Activated naive CD4-positive, alpha-beta T cell treated with anti-CD3 and anti-CD28 coated beads, Interleukin-2, amount 10 ng/mL, durations not matched to agents 7 days and 5 days (primary cell): Measurements from ENCODE around the gene ASMTL.

Source experiments
- CTCF ChIA-PET: fragments of 350-600 bp; sonication (Branson Sonifier 250); formaldehyde crosslinking; loops from one replicate; lab custom pipeline; 2021; ENCODE audit warnings: antibody characterized with exemption; lab: Charles Lee
- DNase-seq: peaks from one replicate; pipeline ENCODE4 v3.0.0-alpha.2; 2020
- H3K27ac Mint-ChIP-seq: one replicate; pipeline ENCODE4 v1.8.0; 2021; ENCODE audit warnings: mild to moderate bottlenecking, moderate library complexity, mixed read lengths
- H3K27me3 Mint-ChIP-seq: one replicate; pipeline ENCODE4 v1.8.0; 2021; ENCODE audit warnings: mild to moderate bottlenecking, mixed read lengths
- H3K36me3 Mint-ChIP-seq: one replicate; pipeline ENCODE4 v1.8.0; 2021; ENCODE audit warnings: mixed read lengths
- H3K4me1 Mint-ChIP-seq: one replicate; pipeline ENCODE4 v1.8.0; 2021; ENCODE audit warnings: mixed read lengths
- H3K4me3 Mint-ChIP-seq: one replicate; pipeline ENCODE4 v1.8.0; 2021; ENCODE audit warnings: mild to moderate bottlenecking, moderate library complexity, mixed read lengths
- H3K9me3 Mint-ChIP-seq: one replicate; pipeline ENCODE4 v1.8.0; 2021; ENCODE audit warnings: mixed read lengths

The ASMTL gene

DNA sequence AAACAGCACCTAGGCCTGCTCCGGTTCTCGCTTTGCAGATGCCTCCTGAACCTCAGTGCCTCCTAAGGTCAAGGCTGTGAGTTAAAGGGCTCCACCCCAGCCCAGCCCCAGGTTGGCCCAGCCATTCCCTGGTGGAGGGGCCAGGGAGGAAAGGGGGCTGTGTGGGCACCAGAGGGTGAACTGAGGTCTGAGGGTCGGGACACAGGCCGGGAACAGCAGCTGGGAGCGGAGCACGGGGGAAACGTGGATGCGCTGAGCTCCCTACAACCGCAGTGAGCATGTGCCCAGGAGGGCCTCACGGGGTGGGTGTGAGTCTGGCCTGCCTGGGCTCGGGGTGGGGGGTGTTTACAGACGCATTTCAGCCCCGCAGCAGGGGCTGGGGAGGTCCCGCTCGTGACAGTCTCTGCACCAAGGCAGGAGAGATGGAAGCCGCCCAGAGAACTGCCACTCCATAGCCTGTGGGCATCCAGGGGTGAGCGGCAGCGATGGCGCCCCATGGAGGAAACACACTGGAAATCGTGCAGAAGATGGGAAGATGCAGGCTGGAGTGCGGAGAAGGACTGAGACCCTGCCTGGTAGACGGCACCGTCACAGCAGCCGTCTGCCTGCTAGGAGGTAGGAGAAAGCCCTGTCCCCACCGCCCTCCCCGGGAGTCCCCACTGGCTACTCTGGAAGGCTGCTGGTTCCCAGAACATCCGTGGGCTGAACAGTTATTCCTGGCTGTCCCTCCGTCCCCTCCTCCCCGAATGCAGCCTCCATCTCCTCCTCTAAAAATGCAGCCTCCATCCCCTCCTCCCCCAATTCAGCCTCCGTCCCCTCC lies 50.9 kb downstream of the ASMTL start:
- no peak for DNase-seq
- H3K4me3 Mint-ChIP-seq = no peak overlapping the region
- H3K9me3 Mint-ChIP-seq = no peaks in the 10 kb centered on the region
- CTCF ChIA-PET = no interaction called here
- peaks cover 3% of the 10 kb centered on the region for H3K36me3 Mint-ChIP-seq
- H3K27me3 Mint-ChIP-seq = no peaks in the 10 kb centered on the region
- no peaks in the 10 kb centered on the region for H3K4me1 Mint-ChIP-seq
- H3K27ac Mint-ChIP-seq = no peak overlapping the region

DNA sequence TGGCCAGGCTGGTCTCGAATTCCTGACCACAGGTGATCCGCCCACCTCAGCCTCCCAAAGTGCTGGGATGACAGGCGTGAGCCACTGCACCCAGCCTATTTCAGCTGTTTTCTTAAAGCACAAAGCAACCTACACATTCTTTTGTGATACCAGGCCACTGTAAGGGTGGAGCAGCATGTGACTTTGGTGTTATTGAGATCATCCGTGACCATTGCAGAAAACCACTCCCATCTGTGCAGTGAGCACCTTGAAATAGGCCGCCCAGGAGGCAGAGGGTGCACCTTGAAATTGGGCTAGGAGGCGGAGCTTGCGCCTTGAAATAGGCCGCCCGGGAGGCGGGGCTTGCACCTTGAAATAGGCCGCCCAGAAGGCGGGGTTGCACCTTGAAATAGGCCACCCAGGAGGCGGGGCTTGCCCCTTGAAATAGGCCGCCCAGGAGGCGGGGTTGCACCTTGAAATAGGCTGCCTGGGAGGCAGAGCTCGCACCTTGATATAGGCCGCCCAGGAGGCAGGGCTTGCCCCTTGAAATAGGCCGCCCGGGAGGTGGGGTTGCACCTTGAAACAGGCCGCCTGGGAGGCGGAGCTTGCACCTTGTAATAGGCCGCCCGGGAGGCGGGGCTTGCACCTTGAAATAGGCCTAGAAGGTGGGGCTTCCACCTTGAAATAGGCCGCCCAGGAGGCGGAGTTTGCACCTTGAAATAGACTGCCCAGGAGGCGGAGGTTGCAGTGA lies 51.8 kb downstream of the ASMTL start:
- Mint-ChIP-seq H3K27me3 (no peaks in the 10 kb centered on the region), H3K4me1 (peaks cover 2% of the 10 kb centered on the region), H3K9me3 (no peaks in the 10 kb centered on the region), H3K36me3 (peaks cover 9% of the 10 kb centered on the region), H3K27ac (no peak overlapping the region), H3K4me3 (no peak overlapping the region)
- DNase-seq = no peak
- CTCF ChIA-PET = no interaction called here

DNA sequence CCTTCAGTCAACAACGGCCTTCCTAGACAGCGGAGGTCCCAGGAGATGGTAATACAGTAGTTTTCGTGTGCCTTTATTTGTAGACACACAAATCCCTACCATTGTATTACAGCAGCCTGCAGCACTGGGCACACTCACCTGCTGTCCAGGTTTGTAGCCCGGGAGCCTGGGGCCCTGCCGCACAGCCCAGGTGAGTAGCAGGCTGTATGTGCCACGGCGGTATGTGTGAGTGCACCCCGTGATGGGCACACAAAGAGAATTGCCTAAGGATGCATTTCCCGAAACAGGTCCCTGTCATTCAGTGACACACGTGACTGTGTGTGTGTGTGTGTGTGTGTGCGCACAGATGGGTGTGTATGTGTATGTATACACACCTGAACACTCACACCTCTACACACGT lies 52.7 kb downstream of the ASMTL start:
- H3K4me1 Mint-ChIP-seq = peaks cover 10% of the 10 kb centered on the region
- no peak overlapping the region for H3K27ac Mint-ChIP-seq
- no peak for DNase-seq
- H3K27me3 Mint-ChIP-seq = no peaks in the 10 kb centered on the region
- H3K4me3 Mint-ChIP-seq = no peak overlapping the region
- CTCF ChIA-PET = no interaction called here
- no peaks in the 10 kb centered on the region for H3K9me3 Mint-ChIP-seq
- peaks cover 17% of the 10 kb centered on the region for H3K36me3 Mint-ChIP-seq

DNA sequence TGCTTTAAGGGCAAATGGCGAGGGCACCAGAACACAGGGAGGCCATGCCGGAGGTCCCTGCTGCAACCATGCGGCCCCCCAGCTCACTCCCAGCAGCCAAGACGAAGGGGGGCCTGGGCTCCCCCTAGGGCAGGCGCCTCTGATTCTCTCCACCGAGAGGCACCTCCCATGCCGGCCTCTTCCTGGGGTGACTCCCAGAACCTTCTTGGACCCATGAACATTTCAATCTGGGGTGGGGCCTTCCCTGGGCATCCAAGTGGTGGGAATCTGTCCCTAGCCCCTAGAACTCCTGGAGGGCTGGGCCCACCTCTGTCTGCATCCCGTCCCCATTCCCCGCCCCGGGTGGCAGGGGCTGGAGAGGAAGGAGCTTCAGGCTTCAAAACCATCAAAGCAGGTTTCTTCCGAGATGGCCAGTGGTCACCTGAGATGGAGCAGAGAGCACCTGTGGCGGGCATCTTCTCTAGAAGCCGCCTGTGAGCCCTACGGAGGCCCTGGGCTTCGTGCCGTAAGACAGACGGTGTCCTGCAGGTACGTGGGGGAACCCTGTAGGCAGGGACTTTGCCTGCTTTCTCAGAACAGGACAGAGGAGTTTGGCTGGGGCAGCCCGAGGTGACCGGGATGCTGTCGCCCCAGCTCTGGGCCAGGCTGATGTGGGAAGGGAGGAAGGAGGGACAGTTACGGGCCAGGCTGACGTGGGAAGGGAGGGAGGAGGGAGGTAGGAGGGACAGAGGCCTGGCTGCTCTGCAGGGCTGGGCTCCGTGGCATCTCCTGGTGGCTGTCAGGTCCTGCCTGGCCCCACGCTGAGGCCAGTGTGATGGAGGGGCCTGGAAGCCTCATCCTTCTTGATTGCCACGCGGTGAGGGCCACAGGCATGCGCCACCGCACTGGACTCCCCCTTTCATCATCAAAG lies 54.0 kb downstream of the ASMTL start:
- Mint-ChIP-seq H3K27ac (no peak overlapping the region), H3K4me1 (peaks cover 21% of the 10 kb centered on the region), H3K9me3 (no peaks in the 10 kb centered on the region), H3K36me3 (peaks cover 20% of the 10 kb centered on the region), H3K4me3 (no peak overlapping the region), H3K27me3 (no peaks in the 10 kb centered on the region)
- no peak for DNase-seq
- CTCF ChIA-PET = no interaction called here

DNA sequence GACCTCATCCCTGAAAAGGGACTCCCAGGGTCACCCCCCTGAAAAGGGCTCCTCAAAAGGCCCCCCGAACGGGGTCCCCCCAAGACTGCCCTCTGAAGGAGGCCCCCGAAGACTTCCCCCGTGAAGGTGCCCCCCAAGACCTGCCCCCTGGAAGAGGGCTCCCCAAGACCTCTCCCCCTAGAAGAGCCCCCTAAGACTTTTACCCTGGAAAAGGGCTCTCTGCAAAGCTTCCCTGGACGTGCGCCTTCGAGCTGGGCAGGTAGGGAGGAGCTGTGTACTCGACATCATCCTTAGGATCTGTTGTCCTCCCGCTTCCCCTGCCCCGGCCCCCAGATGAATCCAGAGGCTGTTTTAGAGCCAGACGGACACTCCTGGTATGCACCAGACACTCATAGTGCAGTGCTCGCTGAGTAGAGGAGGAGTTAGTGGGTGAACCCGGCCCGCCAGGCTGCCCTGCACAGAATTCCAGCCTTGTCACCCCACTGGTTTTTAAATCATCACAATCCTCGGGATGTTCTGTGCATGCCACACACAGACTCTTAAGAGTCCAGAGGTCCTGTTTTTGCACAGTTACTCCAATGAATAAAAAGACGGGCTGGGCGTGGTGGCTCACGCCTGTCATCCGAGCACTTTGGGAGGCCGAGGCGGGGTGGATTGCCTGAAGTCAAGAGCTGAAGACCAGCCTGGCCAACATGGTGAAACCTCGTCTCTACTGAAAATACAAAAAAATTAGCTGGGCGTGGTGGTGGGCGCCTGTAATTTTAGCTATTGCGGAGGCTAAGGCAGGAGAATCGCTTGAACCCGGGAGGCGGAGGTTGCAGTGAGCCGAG lies 55.1 kb downstream of the ASMTL start:
- no peaks in the 10 kb centered on the region for H3K9me3 Mint-ChIP-seq
- no peaks in the 10 kb centered on the region for H3K27me3 Mint-ChIP-seq
- H3K4me1 Mint-ChIP-seq = peaks cover 29% of the 10 kb centered on the region
- no peak overlapping the region for H3K4me3 Mint-ChIP-seq
- no peak overlapping the region for H3K27ac Mint-ChIP-seq
- no peak for DNase-seq
- peaks cover 22% of the 10 kb centered on the region for H3K36me3 Mint-ChIP-seq
- CTCF ChIA-PET = no interaction called here

DNA sequence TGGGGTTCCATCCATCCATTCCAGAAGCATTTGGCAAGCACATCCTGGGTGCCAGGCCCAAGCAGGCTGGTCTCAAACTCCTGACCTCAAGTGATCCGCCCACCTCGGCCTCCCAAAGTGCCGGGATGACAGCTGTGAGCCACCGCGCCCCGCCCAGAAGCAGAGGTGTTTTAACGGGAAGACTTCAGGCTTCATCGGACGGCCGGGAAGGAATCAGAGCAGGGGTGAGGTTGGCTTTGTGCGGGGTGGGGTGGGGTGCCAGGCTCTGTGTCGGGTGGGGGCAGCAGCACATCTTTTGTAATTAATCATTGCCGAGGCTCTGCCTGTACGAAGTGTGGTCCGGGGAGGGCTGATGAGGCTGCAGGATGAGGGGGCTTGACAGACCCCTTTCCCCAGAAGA lies 55.7 kb downstream of the ASMTL start:
- CTCF ChIA-PET = no interaction called here
- no peak overlapping the region for H3K27ac Mint-ChIP-seq
- H3K9me3 Mint-ChIP-seq = no peaks in the 10 kb centered on the region
- H3K36me3 Mint-ChIP-seq = peaks cover 22% of the 10 kb centered on the region
- peaks cover 29% of the 10 kb centered on the region for H3K4me1 Mint-ChIP-seq
- peak; percentile 15 for DNase-seq
- H3K27me3 Mint-ChIP-seq = no peaks in the 10 kb centered on the region
- no peak overlapping the region for H3K4me3 Mint-ChIP-seq

DNA sequence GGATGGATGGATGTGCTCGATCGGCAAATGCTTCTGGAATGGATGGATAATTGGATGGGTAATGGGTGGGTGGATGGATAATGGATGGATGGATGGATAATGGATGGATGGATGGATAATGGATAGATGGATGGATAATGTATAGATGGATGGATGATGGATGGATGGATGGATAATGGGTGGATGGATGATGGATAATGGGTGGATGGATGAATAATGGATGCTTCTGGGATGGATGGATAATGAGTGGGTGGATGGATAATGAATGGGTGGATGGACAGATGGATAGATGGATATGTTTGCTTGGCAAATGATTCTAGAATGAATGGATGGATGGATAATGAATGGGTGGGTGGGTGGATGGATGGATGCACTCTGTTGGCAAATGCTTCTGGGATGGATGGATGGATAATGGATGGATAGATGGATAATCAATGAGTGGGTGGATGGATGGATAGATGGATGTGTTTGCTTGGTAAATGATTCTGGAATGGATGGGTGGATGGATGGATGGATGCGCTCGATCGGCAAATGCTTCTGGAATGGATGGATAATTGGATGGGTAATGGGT lies 57.0 kb downstream of the ASMTL start:
- CTCF ChIA-PET = no interaction called here
- H3K36me3 Mint-ChIP-seq = peaks cover 27% of the 10 kb centered on the region
- DNase-seq = no peak
- H3K27ac Mint-ChIP-seq = no peak overlapping the region
- no peaks in the 10 kb centered on the region for H3K9me3 Mint-ChIP-seq
- no peaks in the 10 kb centered on the region for H3K27me3 Mint-ChIP-seq
- no peak overlapping the region for H3K4me3 Mint-ChIP-seq
- H3K4me1 Mint-ChIP-seq = peaks cover 35% of the 10 kb centered on the region

DNA sequence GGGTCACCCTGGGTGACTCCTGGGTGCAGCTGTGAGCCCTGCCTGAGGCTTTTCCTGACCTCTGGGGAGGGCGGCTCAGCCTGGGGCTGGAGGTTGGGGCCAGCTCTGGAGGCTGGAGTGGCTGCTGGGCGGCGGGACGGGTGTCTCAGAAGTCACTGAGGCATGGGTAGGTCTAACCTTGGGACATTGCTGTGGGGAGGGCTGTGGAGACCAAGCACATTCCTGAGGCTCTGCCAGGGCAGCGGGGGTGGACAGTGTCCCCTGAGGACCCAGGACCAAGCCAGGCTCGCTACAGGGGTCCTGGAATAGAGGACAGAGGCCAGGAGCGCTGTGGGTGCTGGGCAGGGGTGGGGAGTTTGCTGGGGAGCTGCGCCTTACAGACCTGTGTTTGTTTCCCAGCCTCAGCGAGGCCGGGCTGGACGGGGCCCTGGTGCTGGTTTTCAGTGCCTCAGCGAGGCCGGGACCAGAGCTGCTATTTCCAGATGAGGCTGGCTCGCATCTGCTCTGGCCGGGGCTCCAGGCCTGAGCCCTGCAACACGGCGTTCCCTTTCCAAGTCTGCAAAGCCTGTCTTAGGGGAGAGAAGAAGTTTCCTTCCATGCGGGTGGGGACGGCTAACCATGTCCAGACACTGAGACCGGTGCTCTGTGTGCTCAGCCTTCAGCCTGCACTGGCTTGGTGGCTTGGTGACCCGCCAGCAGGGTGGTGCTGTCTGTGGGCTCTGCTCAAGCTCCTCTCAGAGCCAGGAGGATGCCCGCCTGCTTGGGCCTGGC lies 57.8 kb downstream of the ASMTL start:
- H3K27ac Mint-ChIP-seq = peak overlapping the region; percentile 79
- DNase-seq = peak; percentile 19
- CTCF ChIA-PET = no interaction called here
- peak overlapping the region; percentile 90 for H3K4me3 Mint-ChIP-seq
- H3K4me1 Mint-ChIP-seq = peaks cover 39% of the 10 kb centered on the region
- H3K27me3 Mint-ChIP-seq = no peaks in the 10 kb centered on the region
- H3K36me3 Mint-ChIP-seq = peaks cover 27% of the 10 kb centered on the region
- H3K9me3 Mint-ChIP-seq = no peaks in the 10 kb centered on the region

DNA sequence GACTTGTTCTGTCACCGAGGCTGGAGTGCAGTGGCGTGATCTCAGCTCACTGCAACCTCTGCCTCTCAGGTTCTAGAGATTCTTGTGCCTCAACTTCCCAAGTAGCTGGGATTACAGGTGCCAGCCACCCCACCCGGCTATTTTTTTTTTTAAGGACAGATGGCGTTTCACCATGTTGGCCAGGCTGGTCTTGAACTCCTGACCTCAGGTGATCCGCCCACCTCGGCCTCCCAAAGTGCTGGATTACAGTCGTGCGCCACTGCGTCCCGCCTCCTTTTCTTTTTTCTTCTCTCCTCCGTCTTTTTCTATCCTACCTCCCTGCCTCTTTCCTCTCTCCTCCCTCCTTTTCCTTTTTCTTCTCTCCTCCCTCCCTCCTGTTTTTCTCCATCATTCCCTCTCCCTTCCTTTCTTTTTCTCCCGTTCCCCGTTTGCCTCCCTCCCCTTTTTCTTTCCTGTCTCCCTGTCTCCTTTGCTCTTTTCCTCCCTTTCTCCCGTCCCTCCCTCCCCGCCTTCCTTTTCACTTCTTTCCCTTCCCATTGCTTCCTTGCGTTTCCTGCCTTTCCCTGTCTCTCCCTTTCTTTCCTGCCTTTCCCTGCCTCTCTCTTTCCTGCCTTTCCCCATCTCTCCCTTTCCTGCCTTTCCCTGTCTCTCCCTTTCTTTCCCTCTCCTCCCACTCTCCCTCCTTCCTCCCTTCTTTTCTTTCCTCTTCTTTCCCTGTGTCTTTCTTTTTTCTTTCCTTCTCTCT lies 58.7 kb downstream of the ASMTL start:
- Mint-ChIP-seq H3K4me3 (peak overlapping the region; percentile 90), H3K4me1 (peaks cover 46% of the 10 kb centered on the region), H3K27ac (peak overlapping the region; percentile 97), H3K9me3 (no peaks in the 10 kb centered on the region), H3K27me3 (no peaks in the 10 kb centered on the region), H3K36me3 (peaks cover 34% of the 10 kb centered on the region)
- no peak for DNase-seq
- CTCF ChIA-PET = no interaction called here

DNA sequence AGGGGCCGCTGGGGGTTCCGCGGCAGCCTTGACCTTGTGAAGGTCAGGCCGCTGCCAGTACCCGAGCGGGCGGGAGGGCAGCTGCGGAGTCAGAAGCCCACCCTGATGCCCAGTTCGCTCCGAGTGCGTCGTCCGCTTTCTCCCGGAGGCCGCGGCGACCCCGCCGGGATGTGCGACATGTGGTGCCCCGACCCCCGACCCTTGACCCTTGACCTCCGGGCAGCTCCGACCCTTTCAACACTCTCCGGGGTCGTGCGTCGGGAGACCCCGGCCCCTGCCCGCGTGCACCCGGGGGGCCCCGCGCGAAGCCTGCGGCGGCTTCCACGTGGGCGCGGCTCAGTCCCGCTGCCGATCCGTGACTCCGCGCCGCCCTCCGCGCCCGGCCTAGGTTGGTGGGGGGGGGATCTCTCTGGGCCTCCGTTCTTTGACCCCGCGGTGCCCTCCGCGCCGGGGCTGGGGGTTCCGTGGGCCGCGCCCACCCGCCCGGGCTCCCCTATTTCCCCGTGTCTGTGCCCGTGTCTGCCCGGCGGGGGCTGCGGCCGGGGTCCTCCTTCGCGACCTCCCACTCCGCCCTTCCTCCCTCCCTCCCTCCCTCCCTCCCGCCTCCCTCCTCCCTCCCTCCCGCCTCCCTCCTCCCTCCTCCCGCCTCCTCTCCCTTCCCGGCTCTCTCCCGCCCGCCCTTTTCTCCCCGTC lies 60.2 kb downstream of the ASMTL start:
- CTCF ChIA-PET = no interaction called here
- Mint-ChIP-seq H3K27ac (peak overlapping the region; percentile 97), H3K4me1 (peaks cover 61% of the 10 kb centered on the region), H3K9me3 (no peaks in the 10 kb centered on the region), H3K36me3 (peaks cover 48% of the 10 kb centered on the region), H3K27me3 (no peaks in the 10 kb centered on the region), H3K4me3 (peak overlapping the region; percentile 90)
- DNase-seq = no peak

DNA sequence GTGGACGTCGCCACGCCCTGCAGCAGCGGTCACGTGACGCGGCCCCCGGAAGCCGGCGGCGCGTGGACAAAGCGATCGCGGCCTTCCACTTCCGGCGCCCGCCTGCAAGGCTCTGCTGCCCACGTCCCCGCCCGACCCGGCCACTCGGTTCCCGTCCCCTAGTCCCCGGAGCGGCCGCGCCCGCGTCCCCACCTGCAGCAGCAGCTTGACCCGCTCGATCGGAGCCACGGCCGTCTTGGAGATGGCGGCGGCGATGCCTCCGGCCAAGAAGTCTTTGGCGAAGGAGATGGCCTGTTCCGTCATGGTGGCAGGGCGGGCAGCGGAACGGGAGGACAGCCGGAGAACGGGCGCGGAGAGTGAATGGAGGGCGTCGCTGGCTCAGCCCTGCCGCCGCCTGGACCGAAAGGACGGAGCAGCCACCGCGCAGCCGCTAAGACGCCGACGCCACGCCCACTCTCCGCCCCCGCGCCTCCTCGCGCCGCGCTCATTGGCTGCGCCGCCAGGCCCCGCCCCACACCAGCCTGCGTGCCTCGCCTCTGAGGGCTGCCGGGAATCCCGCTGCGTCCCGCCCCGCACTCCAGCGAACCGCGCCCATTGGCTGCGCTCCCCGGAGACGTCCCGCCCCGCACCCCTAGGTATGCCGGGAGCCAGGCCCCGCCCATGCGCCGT lies 60.9 kb downstream of the ASMTL start, which contains the start of gene SLC25A6:
Gene SLC25A6 (minus strand): TSS at position 407 of the 669 bp plus-strand sequence. CDS start 104 bp downstream, at position 303.
- CTCF ChIA-PET = no interaction called here
- DNase-seq = peak; percentile 99
- Mint-ChIP-seq H3K36me3 (peaks cover 52% of the 10 kb centered on the region), H3K27me3 (no peaks in the 10 kb centered on the region), H3K27ac (peak within 1 kb of the TSS; percentile 97), H3K9me3 (no peaks in the 10 kb centered on the region), H3K4me3 (peak within 1 kb of the TSS; percentile 90), H3K4me1 (peaks cover 62% of the 10 kb centered on the region)
